K562 (cell line): ENCODE data around the gene ZDHHC14. TPM values are rescaled to one million over a fixed set of nuclear protein-coding genes. Genes with fewer than 3 reads are reported as not detected.
A peak's percentile ranks its signal among the peaks of the same experiment; 100 is the strongest.

ENCODE experiments used
- C11orf30 ChIP-seq: fragments of 450-650 bp; IDR thresholded peaks from 2 replicates; pipeline ENCODE4 v1.6.1; 2016; ENCODE audit warnings: low read depth, mild to moderate bottlenecking
- CXXC5 ChIP-seq: fragments of 250-450 bp; sonication (Bioruptor Pico); IDR thresholded peaks from 2 replicates; pipeline ENCODE4 v1.8.0; 2022; ENCODE audit warnings: inconsistent platforms, mild to moderate bottlenecking, moderate library complexity
- DDX20 ChIP-seq: fragments of 450-650 bp; IDR thresholded peaks from 2 replicates; pipeline ENCODE4 v1.6.1; 2016; ENCODE audit warnings: missing genetic modification characterization, low read depth, mild to moderate bottlenecking, missing compliant biosample characterization, moderate library complexity
- FOXP4 ChIP-seq: sonication (generic); formaldehyde crosslinking; IDR thresholded peaks from 2 replicates; pipeline ENCODE4 v1.8.0; 2022; ENCODE audit warnings: mild to moderate bottlenecking, missing genetic modification reagents, borderline replicate concordance
- HNRNPL ChIP-seq: fragments of 200-400 bp; formaldehyde crosslinking; IDR thresholded peaks from 2 replicates; pipeline ENCODE4 v1.6.1; 2017; ENCODE audit warnings: low read depth, mild to moderate bottlenecking, low read length
- ID3 ChIP-seq, 2 experiments: fragments of 250-450 bp in 1 of 2; fragments of 450-650 bp in 1 of 2; sonication (Bioruptor Pico) in 1 of 2; IDR thresholded peaks; 2 replicates each; pipeline versions ENCODE4 v1.6.1 to v1.8.0; 2016 to 2021; ENCODE audit warnings: mild to moderate bottlenecking in 2 of 2, moderate library complexity in 2 of 2, missing compliant biosample characterization in 1 of 2, missing genetic modification characterization in 1 of 2
- JUNB ChIP-seq: fragments of 450-650 bp; formaldehyde crosslinking; conservative IDR thresholded peaks from 2 replicates; pipeline ENCODE4 v1.4.0; 2020; ENCODE audit warnings: mild to moderate bottlenecking
- MTA3 ChIP-seq: fragments of 450-650 bp; formaldehyde crosslinking; IDR thresholded peaks from 2 replicates; pipeline ENCODE4 v1.6.1; 2017; ENCODE audit warnings: mild to moderate bottlenecking, borderline replicate concordance
- NFIC ChIP-seq: fragments of 450-650 bp; IDR thresholded peaks from 2 replicates; pipeline ENCODE4 v1.6.1; 2017; ENCODE audit warnings: mild to moderate bottlenecking, inconsistent platforms
- NR3C1 ChIP-seq: sonication (generic); formaldehyde crosslinking; IDR thresholded peaks from 2 replicates; pipeline ENCODE4 v1.8.1; 2022; ENCODE audit warnings: missing genetic modification reagents
- PATZ1 ChIP-seq: fragments of 250-450 bp; sonication (Bioruptor Pico); IDR thresholded peaks from 2 replicates; pipeline ENCODE4 v1.5.0; 2020; ENCODE audit warnings: mild to moderate bottlenecking, borderline replicate concordance
- SMAD3 ChIP-seq: fragments of 450-650 bp; formaldehyde crosslinking; conservative IDR thresholded peaks from 2 replicates; pipeline ENCODE4 v1.4.0; 2020; ENCODE audit warnings: mild to moderate bottlenecking
- SNIP1 ChIP-seq: fragments of 450-650 bp; IDR thresholded peaks from 2 replicates; pipeline ENCODE4 v1.7.1; 2017; ENCODE audit warnings: low read depth, mild to moderate bottlenecking
- SOX6 ChIP-seq: fragments of 450-650 bp; IDR thresholded peaks from 2 replicates; pipeline ENCODE4 v1.6.1; 2014; ENCODE audit warnings: mild to moderate bottlenecking
- TAF15 ChIP-seq: fragments of 200-400 bp; formaldehyde crosslinking; IDR thresholded peaks from 2 replicates; pipeline ENCODE4 v1.6.1; 2017; ENCODE audit warnings: mild to moderate bottlenecking, low read depth, low read length, moderate library complexity
- TEAD4 ChIP-seq, 2 experiments: sonication (generic) in 1 of 2; formaldehyde crosslinking in 1 of 2; IDR thresholded peaks; 2 replicates each; pipeline versions ENCODE4 v1.6.1 to v1.8.0; 2012 to 2022; ENCODE audit warnings: borderline replicate concordance in 1 of 2, inconsistent platforms in 1 of 2, low read length in 1 of 2, mild to moderate bottlenecking in 1 of 2, missing genetic modification reagents in 1 of 2
- XRCC3 ChIP-seq: fragments of 450-650 bp; IDR thresholded peaks from 2 replicates; pipeline ENCODE4 v1.6.1; 2017; ENCODE audit warnings: mild to moderate bottlenecking, moderate library complexity
- ZBTB2 ChIP-seq: fragments of 450-650 bp; IDR thresholded peaks from 2 replicates; pipeline ENCODE4 v1.6.1; 2016; ENCODE audit warnings: antibody characterized with exemption
- ZC3H4 ChIP-seq: sonication (generic); formaldehyde crosslinking; IDR thresholded peaks from 2 replicates; pipeline ENCODE4 v1.9.0; 2021; ENCODE audit warnings: missing genetic modification reagents, borderline replicate concordance
- ZFPM2 ChIP-seq: fragments of 250-450 bp; sonication (Bioruptor Pico); IDR thresholded peaks from 2 replicates; pipeline ENCODE4 v1.5.1; 2022; ENCODE audit warnings: mild to moderate bottlenecking
- ZNF140 ChIP-seq: fragments of 250-450 bp; sonication (Bioruptor Pico); IDR thresholded peaks from 2 replicates; pipeline ENCODE4 v1.8.0; 2021; ENCODE audit warnings: moderate library complexity, mild to moderate bottlenecking, inconsistent platforms
- ZNF311 ChIP-seq: fragments of 250-450 bp; sonication (Bioruptor Pico); IDR thresholded peaks from 2 replicates; pipeline ENCODE4 v1.4.0; 2020; ENCODE audit warnings: mild to moderate bottlenecking, moderate library complexity
- ZNF445 ChIP-seq: fragments of 250-450 bp; sonication (Bioruptor Pico); IDR thresholded peaks from 2 replicates; pipeline ENCODE4 v1.4.0; 2020; ENCODE audit warnings: low read depth, mild to moderate bottlenecking, moderate library complexity
- polyA plus RNA-seq, 8 experiments: library from polyadenylated mRNA; depleted of rRNA in 4 of 8; stranded (reverse) in 5 of 8; unstranded in 3 of 8; fragments of >200 nt; fragmentation: Nextera tagmentation in 2 of 8; fragmentation: Illumina TruSeq in 1 of 8; extraction: Ambion mirVana in 2 of 8; extraction: Trizol in 1 of 8; gene quantifications; 2 replicates each; pipeline versions ENCODE4 v1.2.1 to v1.2.3, GENCODE V29; 2011 to 2014; ENCODE audit warnings: inconsistent platforms in 1 of 8, missing spikeins in 1 of 8
- total RNA-seq, 7 experiments: library from RNA; depleted of rRNA in 6 of 7; stranded (reverse); fragments of >200 nt in 6 of 7; fragmentation: Illumina TruSeq in 2 of 7; extraction: Trizol in 2 of 7; gene quantifications; 2 replicates each; pipeline versions ENCODE4 v1.2.1 to v1.2.3, GENCODE V29; 2011 to 2021; ENCODE audit warnings: low replicate concordance in 1 of 7

Gene ZDHHC14
- total and polyA plus RNA-seq, 9 of the 15 experiments (the other 6 are each of a cell fraction or from before 2014, with no cell fraction given): 0.92 to 23.1 (median 13.8) TPM

GRCh38 chr6:157392927-157393668 lies 12.1 kb downstream of the ZDHHC14 start (continued):
- no peak for TF ChIP-seq FOXP4 (CRISPR knock-in tag)
- TF ChIP-seq ZBTB2: peak; percentile 51; the same call in 1 of the 2 replicates
- TF ChIP-seq ZNF140 (CRISPR knock-in tag): no peak
- no peak for TF ChIP-seq NR3C1 (CRISPR knock-in tag)
- TF ChIP-seq ZC3H4: no peak
- TF ChIP-seq SMAD3 (CRISPR knock-in tag): no peak
- TF ChIP-seq ZNF445 (CRISPR knock-in tag): 0 out of 2 replicates have a peak, but pooled peaks have one; percentile 16
- TF ChIP-seq MTA3: peak; percentile 60
- no peak for TF ChIP-seq ZNF311 (CRISPR knock-in tag)
- TF ChIP-seq SOX6: peak; percentile 91
- peak; percentile 69; the same call in 1 of the 2 replicates for TF ChIP-seq SNIP1
- no peak; the same call in 1 of the 2 replicates for TF ChIP-seq NFIC
- no peak for TF ChIP-seq ZFPM2 (CRISPR knock-in tag)
- peak; percentile 94 for TF ChIP-seq TEAD4 (IDR thresholded peaks at IDR 0.05; ENCODE audit: low read length)
- no peak for TF ChIP-seq TEAD4 (CRISPR knock-in tag; IDR thresholded peaks at IDR 0.05; ENCODE audit: borderline replicate concordance)
- TF ChIP-seq XRCC3: no peak
- TF ChIP-seq TAF15: no peak
- TF ChIP-seq DDX20: 0 out of 2 replicates have a peak, but pooled peaks have one; percentile 31
- TF ChIP-seq ID3 (CRISPR knock-in tag; IDR thresholded peaks at IDR 0.05): no peak
- no peak for TF ChIP-seq ID3 (tag; IDR thresholded peaks at IDR 0.05)
- TF ChIP-seq CXXC5 (CRISPR knock-in tag): peak; percentile 91
- TF ChIP-seq PATZ1 (CRISPR knock-in tag): no peak
- TF ChIP-seq JUNB: no peak
- peak; percentile 76; the same call in 1 of the 2 replicates for TF ChIP-seq HNRNPL
- peak; percentile 66 for TF ChIP-seq C11orf30
